Epithelial cell of proximal tubule (primary cell): ENCODE measurements around the gene TAF11. TPM values are rescaled to one million over a fixed set of nuclear protein-coding genes. Genes with fewer than 3 reads are reported as not detected.
A peak's percentile ranks its signal among the peaks of the same experiment; 100 is the strongest.

ENCODE experiments used
- DNase-seq: peaks from one replicate; pipeline ENCODE4 v3.0.0-alpha.2; 2011; ENCODE audit warnings: low read depth
- H3K4me3 ChIP-seq: 2 replicates; pipeline ENCODE4 v1.5.1; 2011; ENCODE audit warnings: low read depth, mild to moderate bottlenecking, low read length
- CTCF ChIP-seq: conservative IDR thresholded peaks from 2 replicates; pipeline ENCODE4 v1.5.1; 2012; ENCODE audit warnings: low read depth, mild to moderate bottlenecking, low read length
- total RNA-seq: library from RNA; depleted of rRNA; stranded (reverse); fragments of >200 nt; gene quantifications from 2 replicates; pipeline ENCODE4 v1.2.3, GENCODE V29; 2015

The TAF11 gene
- total RNA-seq, 1 donor from 2014 or later: 21.7 TPM

- H3K4me3 ChIP-seq: no peak overlapping the region
- DNase-seq: no peak
- TF ChIP-seq CTCF: peak; percentile 35
Measured at GRCh38 chr6:34867484-34867883, 20.4 kb downstream of the TAF11 start.

- TF ChIP-seq CTCF: no peak
- no peak for DNase-seq
Measured at GRCh38 chr6:34866509-34866908, 21.3 kb downstream of the TAF11 start.

GRCh38 chr6:34865107-34865506 lies 22.7 kb downstream of the TAF11 start:
- DNase-seq: no peak
- H3K4me3 ChIP-seq: no peak overlapping the region
- no peak for TF ChIP-seq CTCF

More at GRCh38 chr6:34866509-34866908, 21.3 kb downstream of the TAF11 start:
- H3K4me3 ChIP-seq: no peak overlapping the region

- no peak overlapping the region for H3K4me3 ChIP-seq
- no peak for DNase-seq
- no peak for TF ChIP-seq CTCF
Measured at GRCh38 chr6:34864007-34864406, 23.8 kb downstream of the TAF11 start.

DNA sequence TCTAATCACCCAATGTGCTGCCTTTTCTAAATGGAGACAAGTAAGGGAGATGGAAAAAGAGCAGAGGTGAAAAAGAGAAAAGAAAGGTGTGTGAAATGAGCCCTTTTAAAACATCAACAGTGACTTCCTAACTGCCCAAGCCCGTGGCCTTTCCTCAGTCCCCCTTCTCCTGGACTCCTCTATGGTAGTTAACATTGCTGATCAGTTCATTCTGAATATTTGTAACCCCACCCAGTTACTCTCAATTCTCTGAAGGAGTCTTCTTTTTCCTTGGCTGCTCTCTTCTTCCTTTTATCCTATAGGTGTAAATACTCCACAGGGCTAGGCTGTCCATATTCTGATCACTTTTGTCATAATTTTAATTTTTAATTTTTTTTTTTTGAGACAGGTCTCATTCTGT lies 27.1 kb downstream of the TAF11 start:
- DNase-seq: no peak
- no peak for TF ChIP-seq CTCF
- H3K4me3 ChIP-seq: no peak overlapping the region

- no peak for TF ChIP-seq CTCF
- no peak overlapping the region for H3K4me3 ChIP-seq
- DNase-seq: no peak
Measured at GRCh38 chr6:34859951-34860350, 27.9 kb downstream of the TAF11 start.

- no peak overlapping the region for H3K4me3 ChIP-seq
- no peak for DNase-seq
- peak; percentile 28 for TF ChIP-seq CTCF
Measured at GRCh38 chr6:34858681-34859080, 29.2 kb downstream of the TAF11 start.
